Retina (tissue), 1 donor: ENCODE measurements around the gene CDC40.
"Not testable (repeated sequence)": the region's sequence is repeated elsewhere in the genome, so short reads cannot be mapped to it uniquely, and the experiment has no call there.

Experiments used
- DNase-seq: peaks from one replicate; pipeline ENCODE4 v3.0.0-alpha.2; 2016

Gene CDC40

DNA sequence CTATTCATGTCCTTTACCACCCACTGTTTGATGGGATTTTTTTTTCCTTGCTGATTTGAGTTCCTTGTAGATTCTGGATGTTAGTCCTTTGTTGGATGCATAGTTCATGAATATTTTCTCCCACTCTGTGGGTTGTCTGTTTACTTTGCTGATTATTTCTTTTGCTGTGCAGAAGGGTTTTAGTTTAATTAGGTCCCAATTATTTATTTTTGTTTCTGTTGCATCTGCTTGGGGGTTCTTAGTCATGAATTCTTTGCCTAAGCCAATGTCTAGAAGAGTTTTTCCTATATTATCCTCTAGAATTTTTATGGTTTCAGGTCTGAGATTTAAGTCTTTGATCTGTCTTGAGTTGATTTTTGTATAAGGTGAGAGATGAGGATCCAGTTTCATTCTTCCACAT lies 92.6 kb downstream of the CDC40 start:
- not testable (repeated sequence) for DNase-seq

DNA sequence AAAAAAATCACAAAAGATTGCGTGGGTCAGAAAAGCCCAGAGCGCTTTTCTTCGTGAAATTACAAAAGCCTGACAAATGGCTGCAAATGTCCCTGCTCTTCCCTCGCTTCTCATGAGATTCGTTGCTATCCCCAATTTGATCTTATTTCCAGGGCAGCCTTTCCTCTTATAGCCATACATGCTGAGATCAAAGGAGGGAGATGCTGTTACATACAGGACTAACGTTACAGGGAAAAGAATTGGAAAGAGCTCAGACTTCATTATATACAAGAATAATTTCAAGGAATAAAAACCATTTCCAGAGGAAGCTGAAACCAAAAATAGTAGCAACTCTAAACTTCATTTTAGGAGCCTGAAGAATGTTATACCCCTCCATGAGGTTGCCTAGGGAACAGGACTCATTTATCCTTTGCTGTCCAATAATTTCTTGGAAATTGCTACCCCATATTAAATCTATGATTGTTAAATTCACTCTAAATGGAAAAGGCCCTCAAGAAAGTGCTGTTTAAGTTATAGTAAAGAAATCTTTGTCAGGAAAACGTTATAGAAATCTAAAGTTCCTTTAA lies 97.0 kb downstream of the CDC40 start:
- DNase-seq = no peak
